Hindlimb muscle (tissue), 1 donor: ENCODE measurements around the gene CCDC191. TPM values are rescaled to one million over a fixed set of nuclear protein-coding genes. Genes with fewer than 3 reads are reported as not detected.

Experiments used
- DNase-seq: peaks from one replicate; pipeline ENCODE4 v3.0.0-alpha.2; 2013
- polyA plus RNA-seq: library from polyadenylated mRNA; unstranded; fragments of 120-200 nt; gene quantifications from one replicate; pipeline ENCODE4 v1.2.1, GENCODE V29; 2013; ENCODE audit not compliant: insufficient read length

The CCDC191 gene
- polyA plus RNA-seq, 1 donor: 4.6 TPM

DNA sequence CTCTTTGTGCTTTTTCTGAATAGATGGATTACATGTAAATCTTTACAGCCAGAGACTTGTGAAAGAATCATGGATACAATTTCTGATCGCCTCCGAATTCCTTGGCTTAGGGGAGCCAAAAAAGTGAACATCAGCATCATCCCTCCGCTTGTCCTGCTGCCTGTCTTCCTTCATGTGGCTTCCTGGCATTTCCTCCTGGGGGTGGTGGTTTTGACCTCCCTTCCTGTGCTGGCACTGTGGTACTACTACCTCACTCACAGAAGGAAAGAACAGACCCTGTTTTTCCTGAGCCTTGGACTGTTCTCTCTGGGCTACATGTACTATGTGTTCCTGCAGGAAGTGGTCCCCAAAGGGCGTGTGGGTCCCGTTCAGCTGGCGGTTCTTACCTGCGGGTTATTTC, 102.6 kb downstream of the CCDC191 start:
- no peak for DNase-seq

DNA sequence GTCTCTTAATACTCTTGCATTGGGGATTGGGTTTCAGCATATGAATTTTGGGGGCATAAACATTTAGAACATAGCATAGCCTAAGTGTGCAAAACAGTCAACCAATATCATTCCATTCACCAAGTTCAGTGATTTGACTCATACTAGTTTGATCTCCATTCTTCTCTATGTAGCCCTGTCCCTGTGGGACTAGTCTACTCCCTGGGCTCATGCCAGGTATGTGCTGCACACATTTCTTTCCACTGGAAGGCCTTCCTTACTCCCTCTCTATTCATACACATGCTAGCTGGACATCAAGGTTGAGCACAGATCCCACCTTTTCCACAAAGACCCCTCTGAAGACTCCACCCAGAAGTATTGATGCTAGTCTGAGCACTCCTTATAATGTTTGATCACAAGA, 103.4 kb downstream of the CCDC191 start:
- no peak for DNase-seq

DNA sequence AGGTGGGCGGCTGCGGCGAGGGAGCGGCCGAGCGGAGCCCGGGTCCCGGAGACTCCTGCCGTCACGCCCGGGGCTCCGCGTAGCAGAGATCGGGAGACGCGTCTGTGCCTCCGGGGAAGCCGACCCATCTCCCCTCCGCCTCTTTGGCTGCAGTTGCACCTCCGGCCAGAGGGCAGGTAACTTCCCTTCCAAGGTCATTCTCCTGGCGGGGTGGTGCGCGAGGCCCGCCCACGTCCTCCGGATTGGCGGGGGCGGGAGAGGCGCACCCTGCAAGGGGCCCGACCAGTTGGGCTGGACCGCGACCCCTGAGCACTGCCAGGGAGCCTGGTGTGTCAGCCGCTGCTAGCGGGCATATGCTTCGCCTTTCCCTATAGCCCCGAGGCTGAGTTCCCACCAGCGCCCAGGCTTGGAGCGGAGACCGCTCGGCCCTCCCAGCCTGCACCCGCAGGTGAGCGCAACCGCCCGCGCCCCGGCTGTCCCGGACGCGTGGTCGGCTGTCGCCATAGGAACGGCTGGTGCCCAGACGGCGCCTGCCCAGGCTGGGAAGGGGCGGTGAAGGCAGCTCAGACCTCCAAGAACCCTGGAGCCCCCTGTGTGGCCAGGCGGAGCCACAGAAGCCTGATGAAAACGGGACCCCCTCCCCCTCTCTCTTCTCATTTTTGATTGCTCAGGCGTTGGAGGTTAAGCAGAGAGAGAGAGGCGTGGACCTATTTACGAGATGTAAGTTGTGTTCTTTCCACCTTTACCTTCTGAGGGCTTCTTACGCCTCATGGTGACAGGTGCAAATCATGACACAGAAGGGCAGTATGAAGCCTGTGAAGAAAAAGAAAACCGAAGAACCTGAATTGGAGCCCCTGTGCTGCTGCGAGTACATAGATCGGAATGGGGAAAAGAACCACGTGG, 108.1 kb downstream of the CCDC191 start:
- no peak for DNase-seq

DNA sequence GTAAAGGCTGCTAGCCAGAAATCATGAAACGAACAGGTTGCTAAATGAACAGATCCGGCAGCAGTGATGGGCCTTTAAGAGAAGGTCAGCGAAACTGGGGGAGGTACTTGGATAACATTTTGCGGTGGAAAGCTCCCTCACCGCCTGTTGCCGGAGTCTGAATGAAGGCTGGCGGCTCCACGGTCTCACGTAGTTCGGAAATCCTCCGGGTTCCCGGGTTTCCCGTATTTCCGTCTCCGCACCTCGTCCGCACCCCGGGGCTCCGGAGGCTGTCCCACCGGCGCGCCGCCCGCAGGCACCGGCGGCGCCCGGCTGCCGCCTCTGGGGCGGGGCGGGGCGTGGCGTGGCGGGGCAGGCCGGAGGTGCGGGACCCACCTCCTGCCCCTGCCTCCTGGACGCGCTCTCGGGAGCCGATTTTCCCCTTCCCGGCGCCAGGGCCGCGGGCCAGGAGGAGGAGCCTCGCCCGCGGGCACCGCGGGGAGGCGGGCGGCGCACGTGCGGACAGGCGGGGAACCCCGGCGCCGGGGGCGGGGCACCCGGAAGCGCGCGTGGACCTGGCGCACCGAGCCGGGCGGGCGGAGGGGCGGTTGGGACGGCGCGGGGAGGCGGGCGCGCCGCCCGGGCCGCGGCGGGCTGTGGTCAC, 108.8 kb downstream of the CCDC191 start, which contains the start of gene ZDHHC23:
Gene ZDHHC23 (plus strand): TSS at position 642 of the 643 bp plus-strand sequence. CDS start 790 bp downstream, outside the sequence.
- DNase-seq: peak; percentile 54

DNA sequence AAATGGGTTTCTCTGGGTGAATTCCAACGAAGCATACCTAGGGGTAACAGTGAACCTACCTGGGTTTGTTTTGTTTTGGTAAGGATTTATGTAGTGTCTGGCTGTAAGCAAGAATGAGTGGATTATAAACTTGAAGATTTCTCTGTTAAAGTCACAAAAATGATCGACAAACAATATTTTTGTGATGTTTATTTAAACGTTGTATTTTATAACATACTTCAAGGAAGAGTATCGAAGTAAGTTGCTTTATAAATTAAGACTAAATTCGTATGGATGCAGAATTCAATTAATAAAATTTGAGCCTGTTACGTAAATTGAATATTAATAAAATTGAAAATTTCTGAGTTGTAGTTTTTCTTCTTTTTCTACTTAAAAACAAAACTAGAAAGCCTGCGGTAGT, 109.5 kb downstream of the CCDC191 start:
- no peak for DNase-seq

DNA sequence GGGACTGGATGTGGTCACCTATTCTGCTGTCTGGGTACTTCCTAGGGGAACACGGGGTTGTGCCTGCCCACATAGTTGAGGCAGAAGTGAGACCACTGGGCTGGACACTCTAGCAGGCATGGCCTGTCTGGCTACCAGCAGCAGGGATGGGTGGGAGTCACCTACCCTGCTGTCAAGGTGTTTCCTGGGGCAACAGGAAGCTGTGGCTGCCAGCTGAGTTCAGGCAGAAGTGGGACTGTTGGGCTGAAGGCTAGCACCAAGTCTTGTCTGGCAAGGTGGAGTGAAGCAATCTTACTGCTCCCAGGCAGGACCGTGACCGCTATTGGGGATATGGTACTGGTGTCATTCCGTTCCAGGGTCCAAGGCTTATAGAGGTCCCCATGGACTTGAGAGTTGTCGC, 128.8 kb downstream of the CCDC191 start:
- DNase-seq: no peak

DNA sequence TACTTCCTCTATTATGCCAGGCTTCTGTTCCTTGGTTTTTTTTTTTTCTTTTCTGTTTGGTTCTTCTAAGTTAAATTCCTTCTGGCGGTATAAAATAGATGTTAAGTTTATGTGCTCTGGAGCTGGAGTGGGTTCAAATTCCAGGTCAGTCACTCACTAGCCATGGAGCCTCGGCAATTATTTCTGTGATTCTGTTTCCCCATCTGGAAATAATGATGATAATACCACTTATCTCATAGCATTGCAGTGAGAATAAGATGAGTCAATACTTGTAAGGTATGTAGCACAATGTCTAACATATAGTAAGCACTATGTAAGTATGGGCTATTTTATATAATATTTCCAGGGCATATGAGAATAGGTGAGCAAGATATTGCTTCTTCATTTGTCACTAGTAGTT, 141.7 kb downstream of the CCDC191 start:
- DNase-seq: no peak

Other genes starting within 250 kb of the CCDC191 start
- gene GRAMD1C, start 217.7 kb downstream of the CCDC191 start, polyA plus RNA-seq: 1.7 TPM
- 0.94 TPM for gene ZDHHC23, start 108.5 kb downstream of the CCDC191 start, polyA plus RNA-seq
- 14.9 TPM for gene QTRT2, start 211 bp upstream of the CCDC191 start, polyA plus RNA-seq
- gene DRD3, start 122.5 kb upstream of the CCDC191 start, polyA plus RNA-seq: not detected
- 0.09 TPM for gene ZNF80, start 181.1 kb upstream of the CCDC191 start, polyA plus RNA-seq
- 0.25 TPM for gene TIGIT, start 237.5 kb upstream of the CCDC191 start, polyA plus RNA-seq